HepG2 (cell line): ENCODE results near the gene ARHGEF38.

ENCODE experiments used
- ATF1 ChIP-seq: IDR thresholded peaks from 2 replicates; pipeline ENCODE4 v1.6.1; 2016; ENCODE audit warnings: mild to moderate bottlenecking, control low read depth
- EZH2 ChIP-seq: conservative IDR thresholded peaks from 2 replicates; pipeline ENCODE4 v1.6.1; 2012; ENCODE audit warnings: mild to moderate bottlenecking, low read depth, low read length, moderate library complexity
- POLR2A ChIP-seq, 2 experiments: IDR thresholded peaks; 2 replicates each; pipeline ENCODE4 v1.6.1; 2011; ENCODE audit warnings: low read depth in 2 of 2, low read length in 2 of 2, mild to moderate bottlenecking in 1 of 2, moderate library complexity in 1 of 2; ENCODE audit not compliant: insufficient read depth in 1 of 2
- SP1 ChIP-seq, 2 experiments: fragments of 450-650 bp in 1 of 2; sonication (generic) in 1 of 2; formaldehyde crosslinking in 1 of 2; IDR thresholded peaks; 2 replicates each; pipeline versions ENCODE4 v1.4.0 to v1.6.1; 2016 to 2020; ENCODE audit warnings: missing genetic modification reagents in 1 of 2
- TBL1XR1 ChIP-seq: fragments of 150-350 bp; IDR thresholded peaks from 2 replicates; pipeline ENCODE4 v1.6.1; 2014; ENCODE audit warnings: borderline replicate concordance, low read length; ENCODE audit not compliant: partially characterized antibody
- U2AF2 ChIP-seq: fragments of 200-400 bp; formaldehyde crosslinking; IDR thresholded peaks from 2 replicates; pipeline ENCODE4 v1.6.1; 2017; ENCODE audit warnings: low read depth, mild to moderate bottlenecking, low read length
- ZNF766 ChIP-seq: sonication (generic); formaldehyde crosslinking; IDR thresholded peaks from 2 replicates; pipeline ENCODE4 v1.5.0; 2020; ENCODE audit warnings: missing genetic modification reagents, borderline replicate concordance

DNA sequence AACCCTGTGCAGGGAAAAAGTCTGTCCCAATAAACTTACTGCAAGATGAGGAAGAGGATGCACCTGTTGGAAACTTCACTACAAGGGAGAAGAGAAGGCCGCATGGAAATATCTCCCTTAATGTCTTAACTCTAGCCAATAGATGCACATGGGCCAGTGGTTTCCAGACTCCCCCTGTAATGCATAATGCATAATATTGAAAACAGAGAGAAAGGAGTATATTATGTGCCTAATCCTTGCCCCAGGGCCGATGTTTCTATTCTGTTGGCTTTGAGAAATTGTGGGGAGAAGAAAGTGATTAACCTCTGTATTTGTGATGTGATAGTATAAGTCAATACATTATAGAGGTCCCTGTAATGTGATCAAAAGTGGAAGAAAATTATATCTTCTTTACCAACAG lies 118.9 kb downstream of the ARHGEF38 start:
- TF ChIP-seq ATF1 (CRISPR knock-in tag) (no peak), EZH2 (no peak), TBL1XR1 (no peak), ZNF766 (CRISPR knock-in tag) (no peak), U2AF2 (no peak), POLR2A (IDR thresholded peaks at IDR 0.05; ENCODE audit: insufficient read depth in 1 of 2, low read depth in 2 of 2, low read length in 2 of 2) (no peak), SP1 (IDR thresholded peaks at IDR 0.05) (no peak), SP1 (CRISPR knock-in tag; IDR thresholded peaks at IDR 0.05) (no peak)
